GM10266 (cell line): ENCODE data around the gene ACOX1.

Source experiments
- DNase-seq: peaks from one replicate; pipeline ENCODE4 v3.0.0; 2012; ENCODE audit errors: extremely low spot score
- TF ChIP-seq, protein P1 (sequence below): IDR thresholded peaks from 2 replicates; pipeline ENCODE4 v1.5.1; 2012; ENCODE audit warnings: mild to moderate bottlenecking, low read depth; ENCODE audit not compliant: control insufficient read depth, insufficient read depth; ENCODE audit errors: missing control alignments

Gene ACOX1

DNA sequence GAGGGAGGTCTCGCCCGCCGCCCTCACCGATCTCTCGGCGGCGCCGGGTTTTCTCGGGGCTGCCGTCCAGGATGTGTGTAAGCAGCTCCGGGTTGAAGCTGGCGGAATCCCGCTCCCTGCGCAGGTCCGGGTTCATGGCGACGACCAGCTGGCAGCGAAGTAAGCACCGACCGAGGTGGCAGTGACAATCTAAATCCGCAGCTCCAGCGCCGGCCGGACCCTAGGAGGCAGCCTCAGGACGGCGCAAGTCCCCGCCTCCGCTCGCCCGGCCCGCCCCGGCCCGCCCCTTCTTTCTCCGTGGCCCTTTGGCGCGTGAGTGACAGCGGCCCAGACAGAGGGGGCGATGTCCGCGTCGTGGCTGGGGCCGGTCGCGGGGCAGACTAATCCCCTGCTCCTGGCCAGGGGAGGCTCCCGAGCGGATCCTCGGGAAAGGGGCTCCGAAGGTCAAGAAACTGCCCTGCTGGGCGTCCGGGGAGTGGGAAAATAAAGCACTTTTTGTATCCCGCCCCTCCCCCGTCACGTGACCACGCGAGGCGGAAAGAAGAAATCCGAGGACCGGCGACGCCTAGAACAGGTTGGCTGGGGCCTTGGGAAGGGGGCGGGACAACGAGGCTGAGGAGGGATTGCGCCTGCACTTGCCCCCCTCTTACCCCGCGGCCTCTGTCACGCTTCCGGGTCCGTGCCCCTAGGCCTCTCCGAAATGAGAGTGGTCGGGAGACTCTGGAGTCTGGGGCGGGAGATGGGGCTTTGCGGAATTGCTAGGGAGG is at the start of gene ACOX1, which contains the start of gene TEN1:
TSS of gene ACOX1 (minus strand) at position 229 of the 767 bp plus-strand sequence. CDS start at position 136, 93 bp downstream.
TSS of gene TEN1 (plus strand) at position 303 of the 767 bp plus-strand sequence. CDS start 6,953 bp downstream, outside the sequence.
- TF ChIP-seq, protein P1, sequence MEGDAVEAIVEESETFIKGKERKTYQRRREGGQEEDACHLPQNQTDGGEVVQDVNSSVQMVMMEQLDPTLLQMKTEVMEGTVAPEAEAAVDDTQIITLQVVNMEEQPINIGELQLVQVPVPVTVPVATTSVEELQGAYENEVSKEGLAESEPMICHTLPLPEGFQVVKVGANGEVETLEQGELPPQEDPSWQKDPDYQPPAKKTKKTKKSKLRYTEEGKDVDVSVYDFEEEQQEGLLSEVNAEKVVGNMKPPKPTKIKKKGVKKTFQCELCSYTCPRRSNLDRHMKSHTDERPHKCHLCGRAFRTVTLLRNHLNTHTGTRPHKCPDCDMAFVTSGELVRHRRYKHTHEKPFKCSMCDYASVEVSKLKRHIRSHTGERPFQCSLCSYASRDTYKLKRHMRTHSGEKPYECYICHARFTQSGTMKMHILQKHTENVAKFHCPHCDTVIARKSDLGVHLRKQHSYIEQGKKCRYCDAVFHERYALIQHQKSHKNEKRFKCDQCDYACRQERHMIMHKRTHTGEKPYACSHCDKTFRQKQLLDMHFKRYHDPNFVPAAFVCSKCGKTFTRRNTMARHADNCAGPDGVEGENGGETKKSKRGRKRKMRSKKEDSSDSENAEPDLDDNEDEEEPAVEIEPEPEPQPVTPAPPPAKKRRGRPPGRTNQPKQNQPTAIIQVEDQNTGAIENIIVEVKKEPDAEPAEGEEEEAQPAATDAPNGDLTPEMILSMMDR: peak; percentile 40
- DNase-seq: peak; percentile 92

DNA sequence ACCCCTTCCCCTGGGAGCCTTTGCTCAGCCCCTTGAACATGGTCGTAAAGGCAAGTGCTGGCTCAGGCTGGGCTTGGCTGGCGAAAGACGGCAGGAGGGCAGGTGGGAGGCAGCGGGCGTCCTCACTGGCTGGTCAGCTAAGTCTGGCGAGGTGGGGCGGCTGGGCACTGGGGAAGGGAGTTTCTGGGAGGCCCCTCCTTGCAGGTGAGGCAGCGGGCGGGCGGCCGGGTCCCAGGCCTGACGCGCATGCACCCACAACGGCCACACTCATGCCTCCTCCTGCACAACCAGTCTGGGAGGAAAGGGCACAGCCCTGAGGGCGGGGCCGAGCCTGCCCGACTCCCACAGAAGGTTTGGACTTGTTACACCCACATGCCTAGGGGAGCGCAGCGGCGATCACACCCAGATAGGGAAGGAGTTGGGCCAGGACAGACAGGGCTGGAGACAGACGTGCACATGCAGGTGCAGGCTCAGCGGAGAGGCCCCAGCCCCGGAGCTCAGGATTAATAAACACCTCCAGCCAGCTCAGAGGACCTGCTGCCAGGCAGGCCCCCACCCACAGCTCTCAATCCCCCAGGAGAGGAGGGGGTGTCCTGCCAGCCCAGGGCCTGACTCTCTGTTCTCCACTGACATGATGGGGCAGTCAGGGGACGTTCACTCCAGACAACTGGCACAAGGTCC is 48.3 kb upstream of the ACOX1 start, which contains the start of gene EVPL:
TSS of gene EVPL (minus strand) at position 148 of the 681 bp plus-strand sequence. CDS start at position 40, 108 bp downstream.
- DNase-seq: no peak
- TF ChIP-seq, protein P1: no peak

DNA sequence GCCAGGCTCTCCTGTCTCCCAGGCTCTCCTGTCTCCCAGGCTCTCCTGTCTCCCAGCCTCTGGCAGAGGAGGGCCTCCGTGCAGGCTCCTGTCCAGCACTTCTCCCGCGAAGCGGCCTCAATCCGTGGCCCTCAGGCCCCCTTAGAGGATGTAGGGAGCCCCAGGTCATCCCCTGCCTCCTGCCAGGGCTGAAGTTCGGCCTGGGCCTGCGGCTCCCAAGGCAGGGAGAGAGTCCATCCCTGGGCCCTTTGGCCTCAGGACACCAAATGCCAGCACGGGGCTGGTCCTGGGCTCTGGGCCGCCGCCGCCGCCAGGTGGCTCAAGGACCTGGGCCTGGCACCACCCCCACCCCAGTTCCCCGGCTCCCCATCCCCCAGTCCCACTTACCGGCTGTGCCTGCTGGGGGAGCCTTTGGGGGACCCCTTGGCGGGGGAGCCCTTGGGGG is 47.8 kb upstream of the ACOX1 start:
- TF ChIP-seq, protein P1: no peak
- DNase-seq: no peak

DNA sequence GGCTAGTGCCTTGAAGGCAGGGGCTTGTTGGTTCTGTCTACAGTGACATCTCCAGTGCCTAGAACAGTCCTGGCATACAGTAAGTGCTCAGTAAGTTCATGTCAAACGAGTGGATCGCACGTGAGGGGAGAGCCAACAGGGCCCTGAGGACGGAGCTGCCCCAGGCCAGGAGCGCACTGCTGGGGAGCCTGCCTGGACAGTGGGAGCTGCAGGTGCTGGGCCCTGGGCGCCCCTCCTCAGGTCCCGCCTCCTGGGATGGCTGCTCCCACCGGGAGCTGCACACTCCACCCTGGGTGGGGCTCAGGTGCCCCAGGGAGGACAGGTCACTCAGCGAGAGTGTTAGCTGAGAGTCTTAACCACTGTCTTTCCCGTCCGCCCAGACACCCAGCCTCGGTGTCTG is 46.3 kb upstream of the ACOX1 start:
- no peak for DNase-seq
- TF ChIP-seq, protein P1: no peak

DNA sequence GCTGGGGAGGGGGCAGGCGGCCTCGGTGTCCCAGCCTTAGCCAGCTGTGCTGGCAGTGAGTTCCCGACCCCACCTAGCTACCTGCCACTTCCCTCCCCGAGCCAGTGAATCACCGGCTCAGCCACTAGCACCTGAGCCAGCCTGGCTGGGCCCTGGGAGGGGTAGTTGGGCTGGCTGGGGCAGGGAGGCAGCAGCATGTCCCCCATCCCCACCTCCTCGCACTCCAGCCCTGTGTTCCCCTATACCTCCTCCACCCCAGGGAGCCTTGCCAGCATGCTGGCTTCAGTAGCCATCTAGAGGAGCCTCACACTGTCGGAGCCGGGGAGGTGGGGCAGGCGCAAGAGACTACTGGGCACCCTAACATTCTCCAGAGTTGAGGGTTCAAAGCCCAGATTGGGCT is 45.4 kb upstream of the ACOX1 start:
- DNase-seq: no peak
- TF ChIP-seq, protein P1: no peak

DNA sequence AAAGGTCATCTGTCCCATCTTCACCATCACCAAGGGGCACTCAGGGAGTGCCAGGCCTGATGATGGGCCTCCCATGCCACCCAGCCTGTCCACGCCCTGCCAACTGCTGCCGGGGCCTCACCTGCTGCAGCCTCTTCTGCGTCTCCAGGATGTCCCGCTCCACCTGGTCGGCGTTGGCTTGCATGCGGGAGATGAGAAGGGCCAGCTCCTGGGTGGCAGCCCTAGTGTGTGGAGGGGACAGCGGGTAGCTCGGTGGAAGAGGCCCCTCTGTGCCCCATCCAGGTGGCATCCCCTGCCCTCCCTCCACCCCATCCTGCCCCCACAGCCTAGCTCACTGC is 44.9 kb upstream of the ACOX1 start:
- no peak for DNase-seq
- TF ChIP-seq, protein P1: no peak
